ENCODE measurements around the gene TRIL. TPM values are rescaled to one million over a fixed set of nuclear protein-coding genes. Genes with fewer than 3 reads are reported as not detected.

Gene TRIL
- total RNA-seq, 2 experiments from 2014 or later = not detected

DNA sequence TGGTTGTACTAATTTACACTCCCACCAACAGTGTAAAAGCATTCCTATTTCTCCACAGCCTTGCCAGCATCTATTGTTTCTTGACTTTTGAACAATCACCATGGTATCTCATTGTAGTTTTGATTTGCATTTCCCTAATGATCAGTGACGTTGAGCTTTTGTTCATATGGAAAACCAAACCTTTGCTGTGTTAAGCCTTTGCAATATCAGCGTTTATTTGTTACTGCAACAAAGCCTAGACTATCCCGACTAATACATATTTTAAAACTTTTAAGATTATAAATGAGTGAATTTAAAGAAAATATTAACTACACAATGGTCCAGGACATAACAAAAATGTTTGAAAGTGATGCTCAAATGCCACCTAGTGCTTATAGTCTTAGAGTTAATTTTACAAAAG lies 26.6 kb downstream of the TRIL start:
- Mint-ChIP-seq H3K4me1 (ENCODE audit: low read depth) (peaks cover 9% of the 10 kb centered on the region), H3K4me3 (no peak overlapping the region), H3K9me3 (no peaks in the 10 kb centered on the region), H3K36me3 (ENCODE audit: low read depth) (no peaks in the 10 kb centered on the region), H3K27ac (no peak overlapping the region), H3K27me3 (ENCODE audit: low read depth) (peaks cover 10% of the 10 kb centered on the region)
- intact Hi-C loops (cut with micrococcal nuclease) = no loop called here
- CTCF ChIA-PET = interaction anchor here (1.0 to 1.6 kb wide), 3 partner anchors 9 to 175 kb away, joined by 3 to 4 read pairs (median 3); no protein-coding TSS in a partner anchor
- no peak for DNase-seq

- H3K27me3 Mint-ChIP-seq (ENCODE audit: low read depth) = peaks cover 2% of the 10 kb centered on the region
- DNase-seq = peak; percentile 64
- H3K4me3 Mint-ChIP-seq = peak overlapping the region; percentile 75
- peaks cover 21% of the 10 kb centered on the region for H3K4me1 Mint-ChIP-seq (ENCODE audit: low read depth)
- intact Hi-C loops (cut with micrococcal nuclease) = loop anchor here (1.0 to 5.0 kb wide), 5 partner anchors 29 to 481 kb away; no protein-coding TSS in a partner anchor
- no peaks in the 10 kb centered on the region for H3K9me3 Mint-ChIP-seq
- no peaks in the 10 kb centered on the region for H3K36me3 Mint-ChIP-seq (ENCODE audit: low read depth)
- CTCF ChIA-PET = interaction anchor here (0.6 to 8.3 kb wide), 44 partner anchors 8 to 1489 kb away, joined by 3 to 99 read pairs (median 4); partner anchors contain the start of gene TRIL
- no peak overlapping the region for H3K27ac Mint-ChIP-seq
Observed at GRCh38 chr7:28926871-28927597, 31.1 kb downstream of the TRIL start.

- intact Hi-C loops (cut with micrococcal nuclease) = loop anchor here (1.0 to 5.0 kb wide), 4 partner anchors 180 to 1140 kb away; no protein-coding TSS in a partner anchor
- peaks cover 21% of the 10 kb centered on the region for H3K4me1 Mint-ChIP-seq (ENCODE audit: low read depth)
- H3K4me3 Mint-ChIP-seq = no peak overlapping the region
- no peaks in the 10 kb centered on the region for H3K9me3 Mint-ChIP-seq
- no peaks in the 10 kb centered on the region for H3K36me3 Mint-ChIP-seq (ENCODE audit: low read depth)
- CTCF ChIA-PET = interaction anchor here (0.6 to 8.3 kb wide), 38 partner anchors 8 to 532 kb away, joined by 3 to 93 read pairs (median 3); partner anchors contain the start of gene TRIL
- peak; percentile 71 for DNase-seq
- H3K27ac Mint-ChIP-seq = no peak overlapping the region
- no peaks in the 10 kb centered on the region for H3K27me3 Mint-ChIP-seq (ENCODE audit: low read depth)
Observed at GRCh38 chr7:28922624-28923331, 35.4 kb downstream of the TRIL start.

DNA sequence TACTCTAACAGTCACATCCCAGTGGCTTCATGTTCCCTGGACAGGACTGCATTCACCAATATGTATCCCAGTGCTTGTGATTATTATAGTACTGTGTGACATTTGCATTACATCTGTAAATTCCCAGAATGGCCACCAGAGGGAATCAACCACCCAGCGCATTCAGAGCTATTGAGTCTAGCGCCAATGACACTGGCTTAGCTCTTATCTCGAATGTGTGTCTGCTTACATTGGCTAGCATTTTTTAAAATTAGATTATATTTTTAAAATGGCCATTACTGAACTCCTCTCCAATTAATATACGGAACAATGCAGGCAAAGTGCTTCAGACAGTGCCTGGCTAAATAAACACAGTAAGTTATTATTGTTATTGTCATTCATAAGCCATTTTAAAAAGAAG lies 36.3 kb downstream of the TRIL start:
- Mint-ChIP-seq H3K4me1 (ENCODE audit: low read depth) (peaks cover 15% of the 10 kb centered on the region), H3K36me3 (ENCODE audit: low read depth) (no peaks in the 10 kb centered on the region), H3K9me3 (no peaks in the 10 kb centered on the region), H3K27ac (no peak overlapping the region), H3K27me3 (ENCODE audit: low read depth) (no peaks in the 10 kb centered on the region), H3K4me3 (no peak overlapping the region)
- DNase-seq = peak; percentile 49
- CTCF ChIA-PET = interaction anchor here (0.6 to 8.3 kb wide), 40 partner anchors 9 to 999 kb away, joined by 3 to 93 read pairs (median 3); partner anchors contain the start of gene TRIL
- intact Hi-C loops (cut with micrococcal nuclease) = loop anchor here (1.0 to 5.0 kb wide), 5 partner anchors 180 to 1140 kb away; no protein-coding TSS in a partner anchor

- intact Hi-C loops (cut with micrococcal nuclease) = loop anchor here (2.0 to 5.0 kb wide), 2 partner anchors 272 to 1142 kb away; no protein-coding TSS in a partner anchor
- Mint-ChIP-seq H3K4me3 (no peak overlapping the region), H3K27me3 (ENCODE audit: low read depth) (no peaks in the 10 kb centered on the region), H3K36me3 (ENCODE audit: low read depth) (no peaks in the 10 kb centered on the region), H3K9me3 (no peaks in the 10 kb centered on the region), H3K27ac (no peak overlapping the region), H3K4me1 (ENCODE audit: low read depth) (peaks cover 10% of the 10 kb centered on the region)
- CTCF ChIA-PET = interaction anchor here (0.8 to 5.9 kb wide), 9 partner anchors 10 to 486 kb away, joined by 3 to 93 read pairs (median 8); no protein-coding TSS in a partner anchor
- DNase-seq = no peak
Observed at GRCh38 chr7:28920424-28920823, 37.7 kb downstream of the TRIL start.

GRCh38 chr7:28919510-28919909 lies 38.6 kb downstream of the TRIL start:
- no peaks in the 10 kb centered on the region for H3K27me3 Mint-ChIP-seq (ENCODE audit: low read depth)
- no peaks in the 10 kb centered on the region for H3K9me3 Mint-ChIP-seq
- no peak overlapping the region for H3K4me3 Mint-ChIP-seq
- no peak for DNase-seq
- H3K4me1 Mint-ChIP-seq (ENCODE audit: low read depth) = peaks cover 10% of the 10 kb centered on the region
- CTCF ChIA-PET = interaction anchor here (0.8 to 5.9 kb wide), 4 partner anchors 8 to 487 kb away, joined by 5 to 93 read pairs (median 61); no protein-coding TSS in a partner anchor
- intact Hi-C loops (cut with micrococcal nuclease) = no loop called here
- H3K27ac Mint-ChIP-seq = no peak overlapping the region
- no peaks in the 10 kb centered on the region for H3K36me3 Mint-ChIP-seq (ENCODE audit: low read depth)

- Mint-ChIP-seq H3K27me3 (ENCODE audit: low read depth) (peaks cover 2% of the 10 kb centered on the region), H3K4me3 (no peak overlapping the region), H3K27ac (no peak overlapping the region), H3K4me1 (ENCODE audit: low read depth) (no peaks in the 10 kb centered on the region), H3K36me3 (ENCODE audit: low read depth) (no peaks in the 10 kb centered on the region), H3K9me3 (no peaks in the 10 kb centered on the region)
- no peak for DNase-seq
- CTCF ChIA-PET = no interaction called here
- intact Hi-C loops (cut with micrococcal nuclease) = no loop called here
Observed at GRCh38 chr7:28908775-28909174, 49.4 kb downstream of the TRIL start.

DNA sequence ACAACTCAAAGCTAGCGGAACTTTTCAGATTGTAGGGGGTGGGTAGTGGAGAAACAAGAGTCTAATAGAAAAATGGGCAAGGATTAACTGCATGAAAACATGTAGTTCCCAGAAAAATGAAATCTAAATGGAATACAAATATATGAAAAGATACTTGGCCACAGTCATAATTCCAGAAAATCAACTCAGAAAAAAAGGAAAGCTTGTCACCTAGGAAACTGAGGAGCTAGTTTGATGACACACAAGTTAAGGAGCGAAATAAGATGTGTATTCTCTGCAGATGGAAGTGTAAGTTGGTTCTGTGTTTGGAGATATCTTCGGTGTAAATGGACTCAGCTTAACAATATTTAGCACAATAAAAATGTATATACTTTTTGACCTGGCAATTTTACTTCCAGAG lies 52.7 kb downstream of the TRIL start:
- Mint-ChIP-seq H3K4me1 (ENCODE audit: low read depth) (no peaks in the 10 kb centered on the region), H3K27me3 (ENCODE audit: low read depth) (no peaks in the 10 kb centered on the region), H3K27ac (no peak overlapping the region), H3K36me3 (ENCODE audit: low read depth) (no peaks in the 10 kb centered on the region), H3K9me3 (no peaks in the 10 kb centered on the region), H3K4me3 (no peak overlapping the region)
- DNase-seq = no peak
- CTCF ChIA-PET = no interaction called here
- intact Hi-C loops (cut with micrococcal nuclease) = no loop called here

DNA sequence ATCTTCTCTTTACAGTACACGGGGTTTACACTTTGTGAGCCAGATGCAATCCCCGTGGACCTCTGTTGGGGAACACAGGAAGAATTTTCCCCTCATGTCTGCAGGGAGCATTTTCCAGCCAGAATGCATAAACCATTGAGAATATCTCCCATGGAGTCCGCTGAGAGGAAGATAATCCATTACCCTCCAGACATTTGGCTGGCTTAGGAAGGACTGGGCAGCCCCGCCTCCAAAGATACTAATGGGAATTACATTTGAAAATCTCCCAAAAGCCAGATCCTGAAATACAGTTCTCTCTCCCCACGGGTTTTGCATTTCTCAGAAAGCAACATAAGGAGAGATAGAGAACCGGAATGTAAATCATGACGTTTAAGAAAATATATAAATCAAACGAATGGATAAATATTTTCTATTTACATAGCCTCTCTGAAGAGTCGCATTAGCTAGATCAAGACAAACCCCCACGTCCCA lies 53.5 kb downstream of the TRIL start:
- DNase-seq = no peak
- Mint-ChIP-seq H3K27me3 (ENCODE audit: low read depth) (peaks cover 3% of the 10 kb centered on the region), H3K4me3 (no peak overlapping the region), H3K36me3 (ENCODE audit: low read depth) (no peaks in the 10 kb centered on the region), H3K4me1 (ENCODE audit: low read depth) (no peaks in the 10 kb centered on the region), H3K9me3 (no peaks in the 10 kb centered on the region), H3K27ac (no peak overlapping the region)
- CTCF ChIA-PET = interaction anchor here (0.9 kb wide), 1 partner anchor 16 kb away, joined by 3 read pairs; no protein-coding TSS in a partner anchor
- intact Hi-C loops (cut with micrococcal nuclease) = no loop called here

GRCh38 chr7:28903730-28904577 lies 54.2 kb downstream of the TRIL start:
- no peak overlapping the region for H3K4me3 Mint-ChIP-seq

More at GRCh38 chr7:28903730-28904577, 54.2 kb downstream of the TRIL start:
- Mint-ChIP-seq H3K4me1 (ENCODE audit: low read depth) (no peaks in the 10 kb centered on the region), H3K9me3 (no peaks in the 10 kb centered on the region), H3K36me3 (ENCODE audit: low read depth) (no peaks in the 10 kb centered on the region), H3K27me3 (ENCODE audit: low read depth) (peaks cover 3% of the 10 kb centered on the region), H3K27ac (no peak overlapping the region)
- CTCF ChIA-PET = interaction anchor here (0.9 kb wide), 1 partner anchor 17 kb away, joined by 3 read pairs; no protein-coding TSS in a partner anchor
- DNase-seq = no peak
- intact Hi-C loops (cut with micrococcal nuclease) = no loop called here
